ENCODE data around the gene FKBP5.

Gene FKBP5

GRCh38 chr6:35609588-35609987 lies 79.1 kb downstream of the FKBP5 start:
- no peak for DNase-seq (ENCODE audit: low read depth)
- TF ChIP-seq, protein P1, sequence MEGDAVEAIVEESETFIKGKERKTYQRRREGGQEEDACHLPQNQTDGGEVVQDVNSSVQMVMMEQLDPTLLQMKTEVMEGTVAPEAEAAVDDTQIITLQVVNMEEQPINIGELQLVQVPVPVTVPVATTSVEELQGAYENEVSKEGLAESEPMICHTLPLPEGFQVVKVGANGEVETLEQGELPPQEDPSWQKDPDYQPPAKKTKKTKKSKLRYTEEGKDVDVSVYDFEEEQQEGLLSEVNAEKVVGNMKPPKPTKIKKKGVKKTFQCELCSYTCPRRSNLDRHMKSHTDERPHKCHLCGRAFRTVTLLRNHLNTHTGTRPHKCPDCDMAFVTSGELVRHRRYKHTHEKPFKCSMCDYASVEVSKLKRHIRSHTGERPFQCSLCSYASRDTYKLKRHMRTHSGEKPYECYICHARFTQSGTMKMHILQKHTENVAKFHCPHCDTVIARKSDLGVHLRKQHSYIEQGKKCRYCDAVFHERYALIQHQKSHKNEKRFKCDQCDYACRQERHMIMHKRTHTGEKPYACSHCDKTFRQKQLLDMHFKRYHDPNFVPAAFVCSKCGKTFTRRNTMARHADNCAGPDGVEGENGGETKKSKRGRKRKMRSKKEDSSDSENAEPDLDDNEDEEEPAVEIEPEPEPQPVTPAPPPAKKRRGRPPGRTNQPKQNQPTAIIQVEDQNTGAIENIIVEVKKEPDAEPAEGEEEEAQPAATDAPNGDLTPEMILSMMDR (IDR thresholded peaks at IDR 0.05; ENCODE audit: control insufficient read depth, insufficient read depth, low read depth, low read length, missing control alignments): no peak
- H3K4me3 ChIP-seq (ENCODE audit: control insufficient read depth, low read depth, low read length): no peak overlapping the region

DNA sequence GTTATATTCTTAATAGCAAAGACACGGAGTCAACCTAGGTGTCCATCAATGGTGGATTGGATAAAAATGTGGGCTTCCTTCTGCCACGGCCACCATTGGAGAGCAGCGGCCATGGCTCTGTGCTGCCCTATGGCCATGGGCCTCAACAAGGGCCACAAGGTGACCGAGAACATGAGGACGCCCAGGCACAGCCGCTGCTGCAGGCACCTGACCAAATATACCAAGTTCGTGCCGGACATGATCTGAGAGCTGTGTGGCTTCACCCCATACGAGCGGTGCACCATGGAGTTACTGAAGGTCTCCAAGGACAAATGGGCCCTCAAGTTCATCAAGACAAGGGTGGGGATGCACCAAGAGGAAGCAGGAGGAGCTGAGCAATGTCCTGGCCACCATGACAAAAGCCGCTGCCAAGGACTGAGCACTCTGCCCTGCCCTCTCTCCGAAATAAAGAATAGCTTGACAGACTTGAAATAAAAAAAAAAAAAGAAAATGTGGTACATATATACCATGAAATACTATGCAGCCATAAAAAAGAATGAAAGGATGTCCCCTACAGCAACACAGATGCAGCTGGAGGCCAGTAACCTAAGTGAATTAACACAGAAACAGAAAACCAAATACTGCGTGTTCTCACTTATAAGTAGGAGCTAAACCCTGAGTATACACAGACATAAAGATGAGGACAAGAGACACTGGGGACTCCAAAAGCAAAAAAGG lies 81.0 kb downstream of the FKBP5 start:
- no peak for DNase-seq (ENCODE audit: low read depth)
- no peak overlapping the region for H3K4me3 ChIP-seq (ENCODE audit: control insufficient read depth, low read depth, low read length)
- TF ChIP-seq, protein P1 (IDR thresholded peaks at IDR 0.05; ENCODE audit: control insufficient read depth, insufficient read depth, low read depth, low read length, missing control alignments): no peak

GRCh38 chr6:35605600-35605999 lies 83.1 kb downstream of the FKBP5 start:
- H3K4me3 ChIP-seq (ENCODE audit: control insufficient read depth, low read depth, low read length): no peak overlapping the region
- no peak for DNase-seq (ENCODE audit: low read depth)
- TF ChIP-seq, protein P1 (IDR thresholded peaks at IDR 0.05; ENCODE audit: control insufficient read depth, insufficient read depth, low read depth, low read length, missing control alignments): no peak

DNA sequence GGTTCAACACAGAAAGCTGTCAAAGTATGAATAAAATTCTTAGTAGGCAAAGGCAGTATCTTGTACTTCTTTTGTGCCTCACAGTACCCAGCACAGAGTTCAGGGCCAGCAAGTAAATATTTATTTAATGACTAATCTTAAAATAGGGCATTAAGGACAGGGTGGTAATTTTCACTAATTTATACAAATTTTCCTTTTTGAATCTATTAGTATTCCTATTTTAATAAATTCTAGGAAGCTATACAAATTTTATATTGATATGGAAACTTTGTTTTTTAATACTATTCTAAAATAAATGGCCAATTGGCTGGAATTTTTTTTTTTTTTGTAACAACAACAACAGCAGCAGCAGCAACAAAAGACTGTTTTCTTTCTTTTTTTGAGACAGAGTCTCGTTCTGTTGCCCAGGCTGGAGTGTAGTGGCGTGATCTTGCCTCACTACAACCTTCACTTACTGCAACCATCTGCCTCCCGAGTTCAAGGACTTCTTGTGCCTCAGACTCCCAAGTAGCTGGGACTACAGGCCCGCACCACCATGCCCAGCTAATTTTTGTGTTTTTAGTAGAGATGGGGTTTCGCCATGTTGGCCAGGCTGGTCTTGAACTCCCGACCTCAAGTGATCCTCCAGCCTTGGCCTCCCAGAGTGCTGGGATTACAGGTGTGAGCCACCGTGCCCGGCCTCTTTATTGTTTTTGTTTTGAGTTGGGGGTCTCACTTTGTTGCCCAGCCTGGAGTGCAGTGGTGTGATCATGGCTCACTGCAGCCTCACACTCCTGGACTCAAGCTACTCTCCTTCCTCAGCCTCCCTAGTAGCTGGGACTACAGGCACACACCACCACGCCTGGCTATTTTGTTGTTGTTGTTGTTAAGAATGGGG lies 85.2 kb downstream of the FKBP5 start:
- TF ChIP-seq, protein P1 (IDR thresholded peaks at IDR 0.05; ENCODE audit: control insufficient read depth, insufficient read depth, low read depth, low read length, missing control alignments): no peak
- no peak for DNase-seq (ENCODE audit: low read depth)
- no peak overlapping the region for H3K4me3 ChIP-seq (ENCODE audit: control insufficient read depth, low read depth, low read length)

GRCh38 chr6:35602133-35602946 lies 86.4 kb downstream of the FKBP5 start:
- TF ChIP-seq, protein P1 (IDR thresholded peaks at IDR 0.05; ENCODE audit: control insufficient read depth, insufficient read depth, low read depth, low read length, missing control alignments): no peak
- DNase-seq (ENCODE audit: low read depth): no peak
- no peak overlapping the region for H3K4me3 ChIP-seq (ENCODE audit: control insufficient read depth, low read depth, low read length)
